ENCODE data around the gene DCP1B.

The DCP1B gene

GRCh38 chr12:1918081-1918883 lies 86.0 kb downstream of the DCP1B start, which contains the start of gene CACNA2D4:
Gene CACNA2D4 (minus strand): TSS chr12:1918652. CDS start chr12:1918473, 179 bp downstream.
- no peak for DNase-seq

- DNase-seq, result no peak
Observed at GRCh38 chr12:1917172-1918070, 86.8 kb downstream of the DCP1B start.

- DNase-seq, result no peak
Observed at GRCh38 chr12:1916371-1917171, 87.7 kb downstream of the DCP1B start.

GRCh38 chr12:1915082-1915968 lies 88.9 kb downstream of the DCP1B start:
- DNase-seq, result no peak

DNA sequence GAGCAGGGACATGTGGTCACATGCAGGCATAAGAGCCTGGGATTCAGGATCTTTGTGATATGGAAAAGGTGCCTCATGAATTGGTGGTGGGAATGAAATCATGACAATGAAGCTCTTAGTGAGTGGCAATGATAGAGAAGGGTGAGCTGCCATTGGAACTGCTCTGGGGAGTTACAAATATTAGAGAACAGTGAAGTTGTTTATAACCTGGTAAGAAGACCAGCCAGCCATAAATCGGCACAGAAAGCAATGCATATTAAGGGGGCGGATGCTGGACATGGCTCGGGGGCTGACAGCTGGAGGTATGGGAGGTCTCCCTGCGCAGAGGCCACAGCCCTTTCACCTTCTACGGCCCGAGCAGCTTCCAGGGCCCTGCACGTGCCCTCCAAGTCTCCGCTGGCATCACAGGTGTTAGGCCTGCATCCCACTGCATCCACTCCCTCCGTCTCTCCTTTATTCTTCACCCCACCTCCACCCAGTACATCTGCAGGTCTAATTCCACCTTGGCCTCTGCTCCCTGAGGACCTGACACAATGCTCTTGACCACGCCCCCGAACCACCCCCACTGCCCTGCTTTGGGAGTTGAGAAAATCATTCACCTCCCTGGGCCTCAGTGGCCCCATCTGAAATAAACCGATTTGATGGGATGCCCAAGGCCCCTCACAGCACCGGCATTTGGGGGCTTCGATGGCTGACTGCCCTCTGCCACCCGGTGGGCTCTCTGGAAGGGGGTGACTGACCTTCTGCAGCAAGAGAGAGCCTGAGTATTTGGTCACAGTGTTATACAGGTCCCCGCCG lies 89.9 kb downstream of the DCP1B start:
- DNase-seq, result no peak

DNA sequence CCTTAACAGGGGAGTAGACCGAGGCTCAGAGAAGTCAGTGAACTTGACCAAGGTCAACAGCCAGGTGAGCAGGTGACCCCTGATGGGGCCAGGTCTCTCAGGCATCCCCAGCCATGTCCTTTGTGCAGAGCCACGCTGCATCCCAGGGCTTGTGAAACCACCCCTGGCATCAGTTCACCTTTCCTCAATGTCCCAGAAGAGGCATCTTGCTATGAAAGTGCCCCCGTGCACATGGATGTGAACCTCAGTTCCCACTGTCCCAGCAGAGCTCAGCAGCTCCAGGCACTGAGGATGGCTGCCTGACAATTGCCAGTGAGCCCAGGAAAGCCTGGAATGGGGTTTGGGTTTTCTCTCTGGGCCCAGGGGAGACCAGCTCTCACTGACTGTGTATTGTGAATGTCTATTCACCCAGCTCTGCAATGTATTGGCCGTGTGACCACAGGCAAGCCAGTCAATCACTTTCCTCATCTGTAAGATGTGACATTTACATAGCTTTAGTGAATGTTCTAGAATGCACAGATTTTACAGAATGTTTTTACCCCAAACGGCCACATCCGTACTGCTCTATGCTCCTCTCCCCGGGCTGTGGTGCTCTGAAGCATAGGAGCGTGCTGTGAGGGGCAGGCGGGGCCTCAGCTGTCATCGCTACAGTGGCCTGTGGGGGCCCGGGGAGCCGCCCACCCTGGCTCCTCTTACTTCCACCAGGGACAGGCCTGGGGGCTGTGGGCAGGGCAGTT lies 90.7 kb downstream of the DCP1B start:
- no peak for DNase-seq

- no peak for DNase-seq
Observed at GRCh38 chr12:1912580-1913376, 91.5 kb downstream of the DCP1B start.

DNA sequence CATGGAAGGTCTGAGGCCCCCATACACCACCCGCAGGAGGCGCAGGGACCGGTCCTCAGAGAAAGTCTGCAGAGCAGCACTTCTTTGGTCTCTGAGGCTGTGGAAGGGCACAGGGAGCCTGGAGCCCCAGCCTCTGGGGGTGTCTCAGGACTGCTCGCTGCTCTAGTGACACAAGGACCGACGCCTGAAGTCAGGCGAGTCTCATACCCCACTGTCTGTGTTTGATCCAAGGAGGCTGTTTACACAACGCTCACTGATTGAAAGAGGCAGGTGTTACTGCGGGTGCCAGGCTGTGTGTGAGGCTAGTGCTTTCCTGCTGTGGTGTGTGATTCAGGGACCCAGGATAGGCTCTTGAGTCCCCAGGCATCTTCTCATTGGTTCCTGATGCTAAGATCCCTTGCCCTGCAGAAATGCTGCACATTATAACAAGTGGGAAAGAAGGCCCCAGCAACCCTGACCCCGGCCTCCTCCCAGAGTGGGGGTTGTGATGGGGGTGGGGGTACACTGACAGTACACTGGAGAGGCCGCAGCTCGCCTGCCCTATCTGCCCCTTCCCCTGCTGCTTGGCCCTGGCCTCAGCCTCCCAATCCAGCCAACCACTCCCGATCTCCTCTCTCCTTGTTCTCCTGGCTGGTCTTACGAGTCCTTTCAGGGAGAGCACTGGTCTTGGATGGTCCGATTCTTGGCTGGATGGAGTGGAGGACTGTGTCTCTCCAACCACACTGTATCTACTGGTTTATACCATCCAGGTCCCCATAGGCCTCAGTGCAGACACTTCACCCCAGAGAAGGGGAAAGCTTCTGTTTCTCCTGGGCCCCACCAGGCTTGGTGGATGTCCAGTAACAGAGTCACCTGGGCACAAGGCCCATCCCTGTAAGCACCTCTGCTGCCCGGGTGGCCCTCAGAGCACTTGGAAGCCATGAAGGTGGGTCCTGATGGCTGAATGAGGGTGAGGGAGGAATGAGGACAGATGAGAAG lies 92.4 kb downstream of the DCP1B start:
- no peak for DNase-seq

DNA sequence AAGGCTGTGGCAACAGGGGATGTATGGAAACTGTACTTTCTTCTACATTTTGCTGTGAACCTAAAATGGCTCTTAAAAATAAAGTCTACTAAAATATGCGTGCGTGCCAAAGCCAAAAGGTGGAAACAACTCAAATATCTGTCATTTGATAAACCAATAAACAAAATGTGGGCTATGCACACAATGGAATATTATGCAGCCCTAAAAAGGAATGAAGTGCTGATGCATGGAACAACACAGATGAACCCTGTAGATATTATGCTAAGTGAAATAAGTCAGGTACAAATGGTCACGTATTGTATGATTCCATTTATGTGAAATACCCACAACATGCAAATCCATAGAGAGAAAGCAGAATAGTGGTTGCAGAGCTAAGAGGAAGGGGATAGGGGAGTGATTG lies 93.8 kb downstream of the DCP1B start:
- DNase-seq, result no peak

GRCh38 chr12:1908758-1909157 lies 95.5 kb downstream of the DCP1B start:
- no peak for DNase-seq

- DNase-seq, result no peak
Observed at GRCh38 chr12:1907652-1908611, 96.3 kb downstream of the DCP1B start.

- DNase-seq, result no peak
Observed at GRCh38 chr12:1906579-1906978, 97.7 kb downstream of the DCP1B start.

- DNase-seq, result no peak
Observed at GRCh38 chr12:1904875-1905274, 99.4 kb downstream of the DCP1B start.

DNA sequence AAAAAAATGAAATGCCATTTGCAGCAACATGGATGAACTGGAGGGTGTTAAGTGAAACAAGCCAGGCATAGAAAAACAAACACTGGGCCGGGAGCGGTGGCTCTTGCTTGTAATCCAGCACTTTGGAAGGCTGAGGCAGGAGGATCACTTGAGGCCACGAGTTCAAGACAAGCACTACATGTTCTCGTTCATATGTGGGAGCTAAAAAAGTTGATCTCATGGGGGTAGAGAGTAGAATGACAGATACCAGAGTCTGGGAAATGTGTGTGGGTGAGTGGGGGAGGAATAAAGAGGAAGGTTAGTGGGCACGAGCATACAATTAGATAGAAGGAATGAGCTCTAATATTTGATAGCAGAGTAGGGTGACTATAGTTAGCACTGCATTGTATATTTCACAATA lies 107.3 kb downstream of the DCP1B start:
- no peak for DNase-seq

Data from kidney glomerular epithelial cell (primary cell).